Measurements from ENCODE around the gene ATP6V0C. TPM values are rescaled to one million over a fixed set of nuclear protein-coding genes. Genes with fewer than 3 reads are reported as not detected.
A peak's percentile ranks its signal among the peaks of the same experiment; 100 is the strongest.

Gene ATP6V0C
- total RNA-seq, 1 experiment from 2014 or later: 212 TPM

DNA sequence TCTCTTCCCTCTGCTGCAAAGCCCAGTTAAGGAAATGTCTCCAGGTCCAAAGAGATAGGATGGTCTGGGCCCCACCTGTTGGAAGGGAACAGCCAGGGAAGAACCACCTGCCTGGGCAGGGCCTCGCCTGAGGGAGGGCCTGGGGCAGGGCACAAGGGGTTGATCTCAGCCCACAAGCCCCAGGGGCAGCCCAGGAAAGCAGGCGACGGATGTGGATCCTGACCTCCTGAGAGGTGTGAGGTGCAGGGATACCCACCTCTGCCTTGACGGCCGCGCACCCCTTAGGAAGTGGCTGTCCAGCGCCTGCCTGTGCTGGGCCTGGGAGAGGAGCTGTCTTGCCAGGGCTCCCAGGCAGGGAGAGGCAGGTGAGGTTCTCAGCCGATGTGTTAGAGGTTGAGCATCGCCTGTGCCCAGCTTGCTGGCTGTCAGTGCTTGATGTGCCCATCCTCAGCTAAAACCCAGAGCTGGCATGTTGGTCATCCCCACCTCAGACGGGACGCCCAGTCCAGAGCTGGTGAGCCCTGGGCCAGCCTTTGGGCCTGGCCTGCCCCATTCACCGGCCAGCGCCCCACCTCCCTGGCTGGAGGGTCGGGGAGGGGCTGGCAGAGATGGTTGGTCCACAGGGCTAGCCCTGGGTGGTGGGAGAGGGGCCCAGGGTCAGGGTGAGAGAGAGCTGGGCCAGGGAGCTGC is 17.0 kb downstream of the ATP6V0C start:
- TF ChIP-seq, protein P1, sequence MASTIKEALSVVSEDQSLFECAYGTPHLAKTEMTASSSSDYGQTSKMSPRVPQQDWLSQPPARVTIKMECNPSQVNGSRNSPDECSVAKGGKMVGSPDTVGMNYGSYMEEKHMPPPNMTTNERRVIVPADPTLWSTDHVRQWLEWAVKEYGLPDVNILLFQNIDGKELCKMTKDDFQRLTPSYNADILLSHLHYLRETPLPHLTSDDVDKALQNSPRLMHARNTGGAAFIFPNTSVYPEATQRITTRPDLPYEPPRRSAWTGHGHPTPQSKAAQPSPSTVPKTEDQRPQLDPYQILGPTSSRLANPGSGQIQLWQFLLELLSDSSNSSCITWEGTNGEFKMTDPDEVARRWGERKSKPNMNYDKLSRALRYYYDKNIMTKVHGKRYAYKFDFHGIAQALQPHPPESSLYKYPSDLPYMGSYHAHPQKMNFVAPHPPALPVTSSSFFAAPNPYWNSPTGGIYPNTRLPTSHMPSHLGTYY (CRISPR knock-in tag; IDR thresholded peaks at IDR 0.05): no peak
- no peak for TF ChIP-seq CREB1 (CRISPR knock-in tag; IDR thresholded peaks at IDR 0.05)
- TF ChIP-seq, protein P2, sequence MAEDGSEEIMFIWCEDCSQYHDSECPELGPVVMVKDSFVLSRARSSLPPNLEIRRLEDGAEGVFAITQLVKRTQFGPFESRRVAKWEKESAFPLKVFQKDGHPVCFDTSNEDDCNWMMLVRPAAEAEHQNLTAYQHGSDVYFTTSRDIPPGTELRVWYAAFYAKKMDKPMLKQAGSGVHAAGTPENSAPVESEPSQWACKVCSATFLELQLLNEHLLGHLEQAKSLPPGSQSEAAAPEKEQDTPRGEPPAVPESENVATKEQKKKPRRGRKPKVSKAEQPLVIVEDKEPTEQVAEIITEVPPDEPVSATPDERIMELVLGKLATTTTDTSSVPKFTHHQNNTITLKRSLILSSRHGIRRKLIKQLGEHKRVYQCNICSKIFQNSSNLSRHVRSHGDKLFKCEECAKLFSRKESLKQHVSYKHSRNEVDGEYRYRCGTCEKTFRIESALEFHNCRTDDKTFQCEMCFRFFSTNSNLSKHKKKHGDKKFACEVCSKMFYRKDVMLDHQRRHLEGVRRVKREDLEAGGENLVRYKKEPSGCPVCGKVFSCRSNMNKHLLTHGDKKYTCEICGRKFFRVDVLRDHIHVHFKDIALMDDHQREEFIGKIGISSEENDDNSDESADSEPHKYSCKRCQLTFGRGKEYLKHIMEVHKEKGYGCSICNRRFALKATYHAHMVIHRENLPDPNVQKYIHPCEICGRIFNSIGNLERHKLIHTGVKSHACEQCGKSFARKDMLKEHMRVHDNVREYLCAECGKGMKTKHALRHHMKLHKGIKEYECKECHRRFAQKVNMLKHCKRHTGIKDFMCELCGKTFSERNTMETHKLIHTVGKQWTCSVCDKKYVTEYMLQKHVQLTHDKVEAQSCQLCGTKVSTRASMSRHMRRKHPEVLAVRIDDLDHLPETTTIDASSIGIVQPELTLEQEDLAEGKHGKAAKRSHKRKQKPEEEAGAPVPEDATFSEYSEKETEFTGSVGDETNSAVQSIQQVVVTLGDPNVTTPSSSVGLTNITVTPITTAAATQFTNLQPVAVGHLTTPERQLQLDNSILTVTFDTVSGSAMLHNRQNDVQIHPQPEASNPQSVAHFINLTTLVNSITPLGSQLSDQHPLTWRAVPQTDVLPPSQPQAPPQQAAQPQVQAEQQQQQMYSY (CRISPR knock-in tag; IDR thresholded peaks at IDR 0.05): 0 out of 2 replicates have a peak, but pooled peaks have one; percentile 36
- POLR2A ChIA-PET: interaction anchor here (0.6 to 2.4 kb wide), 6 partner anchors 11 to 72 kb away, joined by 3 to 17 read pairs (median 4); partner anchors contain the start of genes AMDHD2 and TBC1D24
- Mint-ChIP-seq H3K9me3 (no peaks in the 10 kb centered on the region), H3K36me3 (no peaks in the 10 kb centered on the region; the same call in 1 of the 2 replicates), H3K4me3 (peak overlapping the region; percentile 94), H3K27me3 (ENCODE audit: low read depth) (peaks cover 8% of the 10 kb centered on the region; the same call in 1 of the 2 replicates), H3K4me1 (0 out of 2 replicates have a peak, but pooled peaks cover 5% of the 10 kb centered on the region), H3K27ac (peak overlapping the region; percentile 82)
- CTCF ChIA-PET: interaction anchor here (0.8 to 1.4 kb wide), 7 partner anchors 11 to 527 kb away, joined by 3 to 8 read pairs (median 4); partner anchors contain the start of genes AMDHD2, ECI1 and TEDC2
- peak; percentile 3; the same call in 1 of the 2 replicates for ATAC-seq
- no peak for DNase-seq (ENCODE audit: low spot score)

DNA sequence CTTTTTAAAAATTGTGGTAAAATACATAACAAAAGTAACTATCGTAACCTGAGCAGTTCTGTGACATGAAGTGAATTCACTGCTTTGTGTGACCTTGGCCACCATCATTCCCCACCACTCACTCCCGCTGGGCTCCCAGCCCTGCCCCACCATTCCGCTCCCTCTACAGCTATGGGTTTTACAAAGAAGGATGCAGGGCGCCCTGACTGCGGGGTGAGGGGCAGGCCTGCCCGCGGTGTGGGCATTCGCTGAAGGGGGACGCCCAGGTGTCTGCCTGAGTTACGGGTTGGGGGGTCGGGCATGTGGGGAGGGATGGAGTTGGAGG is 17.6 kb downstream of the ATP6V0C start, which contains the start of gene CEMP1:
Gene CEMP1, minus strand, starts transcription at position 38 of the 325 bp plus-strand sequence. CDS start 335 bp downstream, outside the sequence.
- H3K4me1 Mint-ChIP-seq: 0 out of 2 replicates have a peak, but pooled peaks cover 5% of the 10 kb centered on the region
- H3K4me3 Mint-ChIP-seq: peak within 1 kb of the TSS; percentile 94
- TF ChIP-seq, protein P3, sequence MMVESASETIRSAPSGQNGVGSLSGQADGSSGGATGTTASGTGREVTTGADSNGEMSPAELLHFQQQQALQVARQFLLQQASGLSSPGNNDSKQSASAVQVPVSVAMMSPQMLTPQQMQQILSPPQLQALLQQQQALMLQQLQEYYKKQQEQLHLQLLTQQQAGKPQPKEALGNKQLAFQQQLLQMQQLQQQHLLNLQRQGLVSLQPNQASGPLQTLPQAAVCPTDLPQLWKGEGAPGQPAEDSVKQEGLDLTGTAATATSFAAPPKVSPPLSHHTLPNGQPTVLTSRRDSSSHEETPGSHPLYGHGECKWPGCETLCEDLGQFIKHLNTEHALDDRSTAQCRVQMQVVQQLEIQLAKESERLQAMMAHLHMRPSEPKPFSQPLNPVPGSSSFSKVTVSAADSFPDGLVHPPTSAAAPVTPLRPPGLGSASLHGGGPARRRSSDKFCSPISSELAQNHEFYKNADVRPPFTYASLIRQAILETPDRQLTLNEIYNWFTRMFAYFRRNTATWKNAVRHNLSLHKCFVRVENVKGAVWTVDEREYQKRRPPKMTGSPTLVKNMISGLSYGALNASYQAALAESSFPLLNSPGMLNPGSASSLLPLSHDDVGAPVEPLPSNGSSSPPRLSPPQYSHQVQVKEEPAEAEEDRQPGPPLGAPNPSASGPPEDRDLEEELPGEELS (CRISPR knock-in tag; IDR thresholded peaks at IDR 0.05): no peak
- TF ChIP-seq NFE2L1 (CRISPR knock-in tag; IDR thresholded peaks at IDR 0.05) (no peak), NR1H2 (CRISPR knock-in tag; IDR thresholded peaks at IDR 0.05) (no peak), GABPB1 (CRISPR knock-in tag; IDR thresholded peaks at IDR 0.05) (no peak), SOX15 (CRISPR knock-in tag; IDR thresholded peaks at IDR 0.05) (no peak), ZNF396 (CRISPR knock-in tag; IDR thresholded peaks at IDR 0.05; ENCODE audit: borderline replicate concordance) (no peak), JUN (CRISPR knock-in tag; IDR thresholded peaks at IDR 0.05) (no peak)
- H3K27ac Mint-ChIP-seq: peak within 1 kb of the TSS; percentile 98
- ATAC-seq: peak; percentile 7
- no peaks in the 10 kb centered on the region for H3K9me3 Mint-ChIP-seq
- CTCF ChIA-PET: interaction anchor here (0.8 to 1.4 kb wide), 7 partner anchors 11 to 527 kb away, joined by 3 to 8 read pairs (median 4); partner anchors contain the start of genes AMDHD2, ECI1 and TEDC2
- no peak for DNase-seq (ENCODE audit: low spot score)
- POLR2A ChIA-PET: interaction anchor here (0.6 to 2.4 kb wide), 6 partner anchors 12 to 72 kb away, joined by 3 to 17 read pairs (median 4); partner anchors contain the start of genes AMDHD2 and TBC1D24
- H3K27me3 Mint-ChIP-seq (ENCODE audit: low read depth): peaks cover 8% of the 10 kb centered on the region; the same call in 1 of the 2 replicates
- no peaks in the 10 kb centered on the region; the same call in 1 of the 2 replicates for H3K36me3 Mint-ChIP-seq

DNA sequence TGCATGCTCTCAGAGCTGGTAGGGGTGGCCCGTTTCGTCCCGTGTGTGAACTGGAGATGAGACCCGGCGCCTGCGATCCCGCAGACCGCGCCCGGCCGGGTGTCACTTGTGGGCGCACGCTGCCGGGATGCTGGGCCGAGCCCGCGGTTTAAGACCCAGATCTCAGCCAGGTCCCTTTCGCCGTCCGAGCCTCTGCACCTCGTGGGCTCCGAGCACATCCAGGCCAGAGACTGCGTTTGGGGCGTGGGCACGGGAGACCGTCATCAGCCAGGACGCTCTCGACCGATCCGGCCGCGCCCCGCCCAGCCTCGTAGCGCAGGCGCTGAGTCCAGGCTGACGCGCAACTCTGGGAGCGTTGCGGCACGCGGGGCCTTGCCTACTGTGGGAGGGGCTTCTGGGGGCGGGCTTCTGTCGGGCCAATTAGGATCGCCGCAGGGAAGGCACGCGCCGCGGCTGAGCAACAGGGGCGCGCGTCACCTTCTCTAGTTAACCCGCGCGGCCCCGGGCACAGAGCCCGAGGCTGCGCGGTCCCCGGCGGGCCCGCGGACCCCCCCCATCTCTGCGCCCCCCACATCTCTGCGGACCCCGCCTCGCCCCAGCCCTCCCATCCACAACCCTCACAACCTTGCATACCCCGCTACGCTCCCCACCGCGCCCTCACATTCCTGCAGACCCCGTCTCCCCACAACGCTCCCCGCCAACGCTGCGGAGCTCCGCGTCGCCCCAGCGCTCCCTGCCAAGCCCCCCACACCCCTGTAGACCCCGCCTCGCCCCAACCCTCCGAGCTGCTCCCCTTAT is 18.1 kb downstream of the ATP6V0C start:
- Mint-ChIP-seq H3K9me3 (no peaks in the 10 kb centered on the region), H3K4me1 (0 out of 2 replicates have a peak, but pooled peaks cover 5% of the 10 kb centered on the region), H3K36me3 (no peaks in the 10 kb centered on the region), H3K27ac (peak overlapping the region; percentile 98), H3K4me3 (peak overlapping the region; percentile 94), H3K27me3 (ENCODE audit: low read depth) (peaks cover 8% of the 10 kb centered on the region; the same call in 1 of the 2 replicates)
- POLR2A ChIA-PET: interaction anchor here (0.9 to 2.4 kb wide), 6 partner anchors 12 to 72 kb away, joined by 3 to 17 read pairs (median 6); partner anchors contain the start of genes AMDHD2 and ATP6V0C
- peak; percentile 98 for DNase-seq (ENCODE audit: low spot score)
- ATAC-seq: peak; percentile 88
- CTCF ChIA-PET: interaction anchor here (0.5 to 2.0 kb wide), 15 partner anchors 8 to 528 kb away, joined by 3 to 13 read pairs (median 4); partner anchors contain the start of genes ABCA3, AMDHD2, ECI1 and NTN3
- TF ChIP-seq, protein P4, sequence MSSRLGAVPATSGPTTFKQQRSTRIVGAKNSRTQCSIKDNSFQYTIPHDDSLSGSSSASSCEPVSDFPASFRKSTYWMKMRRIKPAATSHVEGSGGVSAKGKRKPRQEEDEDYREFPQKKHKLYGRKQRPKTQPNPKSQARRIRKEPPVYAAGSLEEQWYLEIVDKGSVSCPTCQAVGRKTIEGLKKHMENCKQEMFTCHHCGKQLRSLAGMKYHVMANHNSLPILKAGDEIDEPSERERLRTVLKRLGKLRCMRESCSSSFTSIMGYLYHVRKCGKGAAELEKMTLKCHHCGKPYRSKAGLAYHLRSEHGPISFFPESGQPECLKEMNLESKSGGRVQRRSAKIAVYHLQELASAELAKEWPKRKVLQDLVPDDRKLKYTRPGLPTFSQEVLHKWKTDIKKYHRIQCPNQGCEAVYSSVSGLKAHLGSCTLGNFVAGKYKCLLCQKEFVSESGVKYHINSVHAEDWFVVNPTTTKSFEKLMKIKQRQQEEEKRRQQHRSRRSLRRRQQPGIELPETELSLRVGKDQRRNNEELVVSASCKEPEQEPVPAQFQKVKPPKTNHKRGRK (CRISPR knock-in tag; IDR thresholded peaks at IDR 0.05; ENCODE audit: borderline replicate concordance): no peak
- TF ChIP-seq NFE2L1 (CRISPR knock-in tag; IDR thresholded peaks at IDR 0.05) (no peak), CREB1 (CRISPR knock-in tag; IDR thresholded peaks at IDR 0.05) (peak; percentile 77; the same call in 1 of the 2 replicates)
- TF ChIP-seq, protein P5, sequence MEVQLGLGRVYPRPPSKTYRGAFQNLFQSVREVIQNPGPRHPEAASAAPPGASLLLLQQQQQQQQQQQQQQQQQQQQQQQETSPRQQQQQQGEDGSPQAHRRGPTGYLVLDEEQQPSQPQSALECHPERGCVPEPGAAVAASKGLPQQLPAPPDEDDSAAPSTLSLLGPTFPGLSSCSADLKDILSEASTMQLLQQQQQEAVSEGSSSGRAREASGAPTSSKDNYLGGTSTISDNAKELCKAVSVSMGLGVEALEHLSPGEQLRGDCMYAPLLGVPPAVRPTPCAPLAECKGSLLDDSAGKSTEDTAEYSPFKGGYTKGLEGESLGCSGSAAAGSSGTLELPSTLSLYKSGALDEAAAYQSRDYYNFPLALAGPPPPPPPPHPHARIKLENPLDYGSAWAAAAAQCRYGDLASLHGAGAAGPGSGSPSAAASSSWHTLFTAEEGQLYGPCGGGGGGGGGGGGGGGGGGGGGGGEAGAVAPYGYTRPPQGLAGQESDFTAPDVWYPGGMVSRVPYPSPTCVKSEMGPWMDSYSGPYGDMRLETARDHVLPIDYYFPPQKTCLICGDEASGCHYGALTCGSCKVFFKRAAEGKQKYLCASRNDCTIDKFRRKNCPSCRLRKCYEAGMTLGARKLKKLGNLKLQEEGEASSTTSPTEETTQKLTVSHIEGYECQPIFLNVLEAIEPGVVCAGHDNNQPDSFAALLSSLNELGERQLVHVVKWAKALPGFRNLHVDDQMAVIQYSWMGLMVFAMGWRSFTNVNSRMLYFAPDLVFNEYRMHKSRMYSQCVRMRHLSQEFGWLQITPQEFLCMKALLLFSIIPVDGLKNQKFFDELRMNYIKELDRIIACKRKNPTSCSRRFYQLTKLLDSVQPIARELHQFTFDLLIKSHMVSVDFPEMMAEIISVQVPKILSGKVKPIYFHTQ (CRISPR knock-in tag; IDR thresholded peaks at IDR 0.05): peak; percentile 68; the same call in 1 of the 2 replicates
- TF ChIP-seq, protein P6, sequence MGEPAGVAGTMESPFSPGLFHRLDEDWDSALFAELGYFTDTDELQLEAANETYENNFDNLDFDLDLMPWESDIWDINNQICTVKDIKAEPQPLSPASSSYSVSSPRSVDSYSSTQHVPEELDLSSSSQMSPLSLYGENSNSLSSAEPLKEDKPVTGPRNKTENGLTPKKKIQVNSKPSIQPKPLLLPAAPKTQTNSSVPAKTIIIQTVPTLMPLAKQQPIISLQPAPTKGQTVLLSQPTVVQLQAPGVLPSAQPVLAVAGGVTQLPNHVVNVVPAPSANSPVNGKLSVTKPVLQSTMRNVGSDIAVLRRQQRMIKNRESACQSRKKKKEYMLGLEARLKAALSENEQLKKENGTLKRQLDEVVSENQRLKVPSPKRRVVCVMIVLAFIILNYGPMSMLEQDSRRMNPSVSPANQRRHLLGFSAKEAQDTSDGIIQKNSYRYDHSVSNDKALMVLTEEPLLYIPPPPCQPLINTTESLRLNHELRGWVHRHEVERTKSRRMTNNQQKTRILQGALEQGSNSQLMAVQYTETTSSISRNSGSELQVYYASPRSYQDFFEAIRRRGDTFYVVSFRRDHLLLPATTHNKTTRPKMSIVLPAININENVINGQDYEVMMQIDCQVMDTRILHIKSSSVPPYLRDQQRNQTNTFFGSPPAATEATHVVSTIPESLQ (CRISPR knock-in tag; IDR thresholded peaks at IDR 0.05): no peak
